Stimulated activated naive CD8-positive, alpha-beta T cell treated with anti-CD3 and anti-CD28 coated beads, Interleukin-15, amount 100 ng/mL, for 72 hours (primary cell): ENCODE measurements around the gene EPB41L3.
A peak's percentile ranks its signal among the peaks of the same experiment; 100 is the strongest.

Experiments
- ATAC-seq: fragments of 150-1000 bp; cut with Tn5 transposase; 2 replicates; pipeline ENCODE4 v1.10.0; 2021; ENCODE audit warnings: mild to moderate bottlenecking, moderate library complexity
- DNase-seq, 2 donors: peaks; one replicate each; pipeline ENCODE4 v3.0.0; 2021 to 2022
- H3K27ac Mint-ChIP-seq, 2 donors: one replicate each; pipeline ENCODE4 v1.8.0; 2022; ENCODE audit warnings: mild to moderate bottlenecking in 2 of 2, mixed read lengths in 2 of 2, moderate library complexity in 2 of 2
- H3K27me3 Mint-ChIP-seq: one replicate; pipeline ENCODE4 v1.8.0; 2022; ENCODE audit warnings: mixed read lengths
- H3K4me1 Mint-ChIP-seq: one replicate; pipeline ENCODE4 v1.8.0; 2022; ENCODE audit warnings: mild to moderate bottlenecking, mixed read lengths
- H3K4me3 Mint-ChIP-seq, 2 donors: one replicate each; pipeline ENCODE4 v1.8.0; 2022; ENCODE audit warnings: mild to moderate bottlenecking in 2 of 2, mixed read lengths in 2 of 2, moderate library complexity in 1 of 2
- H3K9me3 Mint-ChIP-seq, 2 donors: one replicate each; pipeline ENCODE4 v1.8.0; 2022; ENCODE audit warnings: mixed read lengths in 2 of 2

The EPB41L3 gene

DNA sequence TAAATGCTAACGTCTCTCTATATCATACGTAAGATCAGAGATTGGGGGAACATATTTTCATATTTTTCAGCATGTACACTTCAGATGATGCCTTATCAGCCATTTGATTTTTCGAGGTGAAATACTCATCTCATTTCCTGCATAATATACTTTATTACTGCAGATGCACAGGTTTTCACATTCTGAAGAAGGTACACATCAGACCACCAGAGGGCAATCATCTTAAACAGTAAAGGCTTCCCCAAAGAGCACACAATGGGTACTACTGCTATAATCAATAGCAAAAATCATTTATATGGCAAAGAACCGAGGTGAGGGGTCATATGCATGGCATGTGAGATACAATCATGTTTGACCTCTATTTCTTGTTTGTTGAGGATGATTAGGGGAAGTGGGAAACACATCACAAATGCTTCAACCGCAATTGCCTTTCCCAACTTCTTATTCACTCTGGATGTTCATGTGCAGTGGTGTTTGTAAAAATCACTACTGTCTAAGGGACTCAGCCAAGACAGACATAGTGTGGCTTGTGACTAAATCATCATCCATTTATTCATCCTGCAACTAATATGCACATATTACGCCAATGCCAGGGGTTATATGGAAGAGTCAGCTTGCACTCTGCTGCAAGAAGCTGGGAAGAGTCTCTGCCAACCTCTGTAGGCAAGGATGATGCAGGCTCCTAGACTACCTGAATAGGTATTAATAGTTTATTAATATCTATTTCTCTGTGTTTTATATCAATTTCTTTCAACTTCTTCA, 118.7 kb downstream of the EPB41L3 start:
- H3K27me3 Mint-ChIP-seq, result peaks cover 17% of the 10 kb centered on the region
- no peak overlapping the region for H3K27ac Mint-ChIP-seq
- peak; percentile 55 for ATAC-seq
- no peak overlapping the region for H3K4me3 Mint-ChIP-seq
- DNase-seq, result no peak
- no peaks in the 10 kb centered on the region for H3K4me1 Mint-ChIP-seq
- H3K9me3 Mint-ChIP-seq, result no peaks in the 10 kb centered on the region

GRCh38 chr18:5422626-5423025, 121.2 kb downstream of the EPB41L3 start:
- no peaks in the 10 kb centered on the region for H3K9me3 Mint-ChIP-seq

GRCh38 chr18:5421981-5422380, 121.8 kb downstream of the EPB41L3 start:
- ATAC-seq (no peak), DNase-seq (no peak)
- H3K4me3 Mint-ChIP-seq, result no peak overlapping the region
- peaks cover 17% of the 10 kb centered on the region for H3K27me3 Mint-ChIP-seq
- H3K9me3 Mint-ChIP-seq, result no peaks in the 10 kb centered on the region
- H3K27ac Mint-ChIP-seq, result no peak overlapping the region
- no peaks in the 10 kb centered on the region for H3K4me1 Mint-ChIP-seq

More at GRCh38 chr18:5422626-5423025, 121.2 kb downstream of the EPB41L3 start:
- no peak overlapping the region for H3K27ac Mint-ChIP-seq
- H3K4me1 Mint-ChIP-seq, result no peaks in the 10 kb centered on the region
- peaks cover 17% of the 10 kb centered on the region for H3K27me3 Mint-ChIP-seq
- DNase-seq (no peak), ATAC-seq (no peak)
- H3K4me3 Mint-ChIP-seq, result no peak overlapping the region

GRCh38 chr18:5420906-5421305, 122.9 kb downstream of the EPB41L3 start:
- DNase-seq (no peak), ATAC-seq (no peak)
- H3K9me3 Mint-ChIP-seq, result no peaks in the 10 kb centered on the region
- peaks cover 13% of the 10 kb centered on the region for H3K27me3 Mint-ChIP-seq
- no peak overlapping the region for H3K4me3 Mint-ChIP-seq
- H3K27ac Mint-ChIP-seq, result no peak overlapping the region
- no peaks in the 10 kb centered on the region for H3K4me1 Mint-ChIP-seq

- no peak overlapping the region for H3K4me3 Mint-ChIP-seq
- DNase-seq, result no peak
- ATAC-seq, result no peak
- no peaks in the 10 kb centered on the region for H3K9me3 Mint-ChIP-seq
- H3K27me3 Mint-ChIP-seq, result peaks cover 14% of the 10 kb centered on the region
- H3K4me1 Mint-ChIP-seq, result no peaks in the 10 kb centered on the region
- no peak overlapping the region for H3K27ac Mint-ChIP-seq
Measured at GRCh38 chr18:5419601-5420000, 124.2 kb downstream of the EPB41L3 start.

- no peaks in the 10 kb centered on the region for H3K9me3 Mint-ChIP-seq
- no peaks in the 10 kb centered on the region for H3K4me1 Mint-ChIP-seq
- DNase-seq (no peak), ATAC-seq (no peak)
- H3K27ac Mint-ChIP-seq, result no peak overlapping the region
- peaks cover 14% of the 10 kb centered on the region for H3K27me3 Mint-ChIP-seq
- H3K4me3 Mint-ChIP-seq, result no peak overlapping the region
Measured at GRCh38 chr18:5419030-5419429, 124.8 kb downstream of the EPB41L3 start.

DNA sequence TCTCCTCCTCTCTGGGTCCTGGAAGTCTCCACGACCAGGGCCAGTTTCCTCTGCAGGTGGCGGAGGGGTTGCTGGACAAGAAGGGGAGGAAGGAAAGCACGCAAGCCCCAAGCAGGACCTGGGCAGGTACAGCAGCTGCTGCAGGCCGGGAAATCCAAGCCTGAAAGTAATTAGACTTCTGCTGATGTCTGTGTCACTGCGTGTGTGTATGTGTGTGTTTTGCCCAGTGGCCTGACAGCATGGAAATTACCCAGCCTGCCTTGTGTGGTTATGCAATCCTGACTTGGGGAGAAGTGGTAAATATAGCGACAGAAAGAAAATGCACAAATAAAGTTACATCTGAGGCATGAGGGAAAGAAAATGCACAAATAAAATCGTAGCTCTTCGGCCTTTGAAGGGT, 126.5 kb downstream of the EPB41L3 start:
- Mint-ChIP-seq H3K4me3 (no peak overlapping the region), H3K9me3 (no peaks in the 10 kb centered on the region), H3K27ac (no peak overlapping the region), H3K27me3 (peaks cover 14% of the 10 kb centered on the region), H3K4me1 (no peaks in the 10 kb centered on the region)
- ATAC-seq (no peak), DNase-seq (no peak)

GRCh38 chr18:5416112-5416511, 127.7 kb downstream of the EPB41L3 start:
- Mint-ChIP-seq H3K27me3 (peaks cover 13% of the 10 kb centered on the region), H3K27ac (no peak overlapping the region), H3K4me3 (no peak overlapping the region), H3K9me3 (no peaks in the 10 kb centered on the region), H3K4me1 (no peaks in the 10 kb centered on the region)
- ATAC-seq, result no peak
- DNase-seq, result no peak

DNA sequence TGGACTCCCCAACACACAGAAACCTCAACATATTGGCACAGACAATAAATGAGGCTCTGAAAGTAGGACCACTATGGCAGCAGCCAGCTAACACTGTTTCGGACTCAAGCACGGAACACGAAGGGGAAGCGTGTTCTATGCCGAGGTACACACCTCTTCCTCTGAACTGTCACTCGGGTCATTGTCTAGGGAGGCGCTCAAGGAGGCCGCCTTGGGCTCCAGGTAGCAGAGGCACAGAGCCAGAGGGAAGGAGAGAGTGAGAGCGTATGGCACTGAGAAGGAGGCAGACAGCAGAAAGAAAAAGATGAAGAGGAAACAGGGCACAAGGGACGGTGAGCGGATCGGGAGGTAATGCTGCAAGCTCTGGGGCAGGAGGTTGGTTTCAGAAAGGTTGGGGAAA, 128.1 kb downstream of the EPB41L3 start:
- DNase-seq, result no peak
- ATAC-seq, result no peak
- no peaks in the 10 kb centered on the region for H3K4me1 Mint-ChIP-seq
- H3K27ac Mint-ChIP-seq, result no peak overlapping the region
- H3K4me3 Mint-ChIP-seq, result no peak overlapping the region
- peaks cover 8% of the 10 kb centered on the region for H3K27me3 Mint-ChIP-seq
- no peaks in the 10 kb centered on the region for H3K9me3 Mint-ChIP-seq

DNA sequence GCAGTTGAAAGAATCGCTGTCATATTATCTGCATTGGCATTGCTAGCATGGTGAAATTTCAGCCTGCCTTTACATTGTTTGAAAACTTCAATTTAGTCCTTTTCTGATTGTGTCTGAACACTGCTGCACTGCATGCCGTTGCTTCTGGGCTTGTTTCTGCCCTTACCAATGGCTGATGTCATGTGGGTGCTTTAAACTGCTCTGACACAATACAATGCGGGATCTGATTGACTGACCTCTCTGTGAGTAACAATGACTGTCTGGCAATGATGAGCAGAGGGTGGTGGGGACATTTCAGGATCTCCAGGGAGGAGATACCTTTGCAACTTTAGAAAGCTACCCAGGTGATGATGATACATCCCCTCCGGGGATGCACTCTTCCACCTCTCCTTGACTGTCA, 128.8 kb downstream of the EPB41L3 start:
- no peak for DNase-seq
- H3K4me3 Mint-ChIP-seq, result no peak overlapping the region
- ATAC-seq, result no peak
- H3K27me3 Mint-ChIP-seq, result peaks cover 8% of the 10 kb centered on the region
- no peaks in the 10 kb centered on the region for H3K4me1 Mint-ChIP-seq
- H3K27ac Mint-ChIP-seq, result no peak overlapping the region
- H3K9me3 Mint-ChIP-seq, result no peaks in the 10 kb centered on the region

- ATAC-seq (no peak), DNase-seq (no peak)
- Mint-ChIP-seq H3K27ac (no peak overlapping the region), H3K27me3 (peaks cover 8% of the 10 kb centered on the region), H3K9me3 (no peaks in the 10 kb centered on the region), H3K4me3 (no peak overlapping the region), H3K4me1 (no peaks in the 10 kb centered on the region)
Measured at GRCh38 chr18:5414546-5414945, 129.3 kb downstream of the EPB41L3 start.

DNA sequence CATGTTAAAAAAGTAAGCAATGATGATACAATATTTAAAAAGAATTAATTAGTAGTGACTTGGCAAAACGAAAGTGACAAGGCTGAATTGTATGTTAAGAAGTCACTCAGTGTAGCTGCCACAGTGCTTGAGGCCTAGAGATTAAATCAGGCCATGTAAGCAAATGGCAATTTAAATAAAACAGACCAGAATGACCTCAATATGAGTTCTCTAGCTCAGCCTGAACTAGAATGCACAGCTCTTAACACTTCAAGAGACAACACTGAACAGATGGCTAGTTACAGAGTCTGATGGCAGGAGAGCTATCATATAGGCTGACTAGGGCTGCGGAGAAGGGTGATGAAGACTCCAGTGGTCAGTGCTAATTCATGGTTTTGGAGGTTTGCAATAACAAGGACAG, 130.3 kb downstream of the EPB41L3 start:
- Mint-ChIP-seq H3K27me3 (peaks cover 8% of the 10 kb centered on the region), H3K4me1 (no peaks in the 10 kb centered on the region), H3K27ac (no peak overlapping the region), H3K9me3 (no peaks in the 10 kb centered on the region), H3K4me3 (no peak overlapping the region)
- no peak for DNase-seq
- no peak for ATAC-seq

- ATAC-seq (no peak), DNase-seq (no peak)
- Mint-ChIP-seq H3K9me3 (no peaks in the 10 kb centered on the region), H3K27ac (no peak overlapping the region), H3K4me3 (no peak overlapping the region), H3K4me1 (no peaks in the 10 kb centered on the region), H3K27me3 (peaks cover 9% of the 10 kb centered on the region)
Measured at GRCh38 chr18:5410582-5410981, 133.2 kb downstream of the EPB41L3 start.

DNA sequence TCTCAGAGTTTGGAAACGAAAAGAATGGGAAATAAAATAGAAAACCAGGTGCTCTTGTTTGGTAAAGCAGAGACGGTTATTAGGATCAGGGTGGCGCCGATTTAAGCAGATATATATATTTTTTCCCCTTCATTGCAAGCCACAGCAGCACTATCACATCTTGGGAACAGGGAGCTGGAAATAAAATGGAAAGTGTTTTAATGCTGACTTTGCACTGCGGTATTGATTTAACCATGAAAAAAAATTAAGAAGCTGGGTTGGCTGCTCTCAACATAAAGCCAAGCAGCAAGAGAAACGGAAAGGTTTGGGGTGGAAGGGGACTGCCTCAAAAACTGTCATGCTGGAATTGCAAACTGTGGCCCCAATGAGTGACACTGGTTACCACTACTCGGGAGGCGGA, 145.5 kb downstream of the EPB41L3 start:
- no peaks in the 10 kb centered on the region for H3K4me1 Mint-ChIP-seq
- no peaks in the 10 kb centered on the region for H3K9me3 Mint-ChIP-seq
- DNase-seq (no peak), ATAC-seq (no peak)
- H3K27ac Mint-ChIP-seq, result no peak overlapping the region
- no peak overlapping the region for H3K4me3 Mint-ChIP-seq
- peaks cover 7% of the 10 kb centered on the region for H3K27me3 Mint-ChIP-seq

GRCh38 chr18:5397102-5397501, 146.7 kb downstream of the EPB41L3 start:
- H3K27ac Mint-ChIP-seq, result no peak overlapping the region
- H3K4me3 Mint-ChIP-seq, result no peak overlapping the region
- no peak for ATAC-seq
- no peaks in the 10 kb centered on the region for H3K4me1 Mint-ChIP-seq
- peaks cover 7% of the 10 kb centered on the region for H3K27me3 Mint-ChIP-seq
- H3K9me3 Mint-ChIP-seq, result no peaks in the 10 kb centered on the region
- no peak for DNase-seq

DNA sequence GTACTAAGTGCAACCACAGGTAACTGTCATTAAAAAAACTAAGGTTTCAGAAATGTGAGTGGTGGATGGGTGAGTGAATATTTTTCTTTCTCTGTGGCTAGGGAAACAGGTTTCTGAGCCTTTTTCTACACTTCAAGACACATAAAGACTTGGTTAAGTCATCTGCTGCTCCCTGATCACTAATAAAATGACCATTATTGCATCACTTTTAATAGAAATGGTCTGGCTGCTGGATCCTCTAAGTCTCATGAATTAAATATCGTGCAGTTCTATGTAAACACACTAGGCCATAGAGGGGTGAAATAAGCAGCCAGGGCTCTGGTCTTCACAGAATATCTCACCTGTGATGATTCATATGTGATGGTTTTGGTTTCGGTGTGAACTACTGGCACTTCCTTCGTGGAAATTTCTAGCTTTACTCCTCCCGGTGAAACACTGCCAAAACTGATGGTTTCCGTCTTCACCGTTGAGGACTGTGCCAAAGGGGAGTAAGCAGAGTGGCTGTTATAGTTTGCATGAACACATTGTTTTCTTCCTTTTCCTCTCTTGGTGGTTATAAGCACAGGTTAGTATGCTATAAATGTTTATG, 147.8 kb downstream of the EPB41L3 start:
- DNase-seq, result no peak
- ATAC-seq, result peak; percentile 49
- Mint-ChIP-seq H3K27ac (no peak overlapping the region), H3K9me3 (no peaks in the 10 kb centered on the region), H3K4me3 (no peak overlapping the region), H3K27me3 (peaks cover 7% of the 10 kb centered on the region), H3K4me1 (no peaks in the 10 kb centered on the region)

GRCh38 chr18:5393779-5394178, 150.0 kb downstream of the EPB41L3 start:
- Mint-ChIP-seq H3K27me3 (peaks cover 7% of the 10 kb centered on the region), H3K4me1 (no peaks in the 10 kb centered on the region), H3K9me3 (no peaks in the 10 kb centered on the region), H3K27ac (no peak overlapping the region), H3K4me3 (no peak overlapping the region)
- DNase-seq (no peak), ATAC-seq (no peak)
